ENCODE measurements around the gene AGBL3. TPM values are rescaled to one million over a fixed set of nuclear protein-coding genes. Genes with fewer than 3 reads are reported as not detected.

AGBL3 gene
- polyA plus RNA-seq, 1 experiment: 0.32 TPM

DNA sequence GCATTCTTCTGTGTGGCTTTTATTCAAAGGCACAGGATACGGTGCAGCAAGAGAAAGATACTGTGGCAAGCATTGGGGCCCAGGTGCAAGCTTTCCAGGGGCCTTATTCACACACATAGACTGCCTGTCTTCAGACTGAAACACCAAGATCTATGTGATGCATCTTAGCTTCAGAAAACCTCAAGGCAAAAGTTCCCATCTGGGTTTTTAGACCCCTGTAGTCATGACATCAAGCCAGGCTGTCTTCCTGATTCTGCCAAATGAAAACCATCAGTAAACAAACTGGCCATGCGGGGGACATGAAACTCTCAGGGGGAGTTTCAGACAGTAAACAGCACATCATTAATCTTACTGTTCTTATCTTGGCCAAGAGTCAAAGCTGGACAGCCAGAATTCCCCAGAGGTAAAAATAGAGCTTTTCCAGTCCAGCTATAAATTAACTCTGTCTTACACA, 9.8 kb downstream of the AGBL3 start:
- ChIA-PET POLR2A (no interaction called here), CTCF (interaction anchor here (0.8 kb wide), 2 partner anchors 9 to 10 kb away, joined by 3 read pairs; partner anchors contain the start of gene AGBL3)
- Histone ChIP-seq H3K36me3 (ENCODE audit: control insufficient read depth, insufficient read depth, low read length) (no peaks in the 10 kb centered on the region; the same call in 1 of the 2 replicates), H3K4me3 (ENCODE audit: low read depth, low read length) (no peak overlapping the region), H3K27me3 (ENCODE audit: control insufficient read depth, insufficient read depth, low read length) (no peaks in the 10 kb centered on the region)
- TF ChIP-seq, protein P1, sequence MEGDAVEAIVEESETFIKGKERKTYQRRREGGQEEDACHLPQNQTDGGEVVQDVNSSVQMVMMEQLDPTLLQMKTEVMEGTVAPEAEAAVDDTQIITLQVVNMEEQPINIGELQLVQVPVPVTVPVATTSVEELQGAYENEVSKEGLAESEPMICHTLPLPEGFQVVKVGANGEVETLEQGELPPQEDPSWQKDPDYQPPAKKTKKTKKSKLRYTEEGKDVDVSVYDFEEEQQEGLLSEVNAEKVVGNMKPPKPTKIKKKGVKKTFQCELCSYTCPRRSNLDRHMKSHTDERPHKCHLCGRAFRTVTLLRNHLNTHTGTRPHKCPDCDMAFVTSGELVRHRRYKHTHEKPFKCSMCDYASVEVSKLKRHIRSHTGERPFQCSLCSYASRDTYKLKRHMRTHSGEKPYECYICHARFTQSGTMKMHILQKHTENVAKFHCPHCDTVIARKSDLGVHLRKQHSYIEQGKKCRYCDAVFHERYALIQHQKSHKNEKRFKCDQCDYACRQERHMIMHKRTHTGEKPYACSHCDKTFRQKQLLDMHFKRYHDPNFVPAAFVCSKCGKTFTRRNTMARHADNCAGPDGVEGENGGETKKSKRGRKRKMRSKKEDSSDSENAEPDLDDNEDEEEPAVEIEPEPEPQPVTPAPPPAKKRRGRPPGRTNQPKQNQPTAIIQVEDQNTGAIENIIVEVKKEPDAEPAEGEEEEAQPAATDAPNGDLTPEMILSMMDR (IDR thresholded peaks at IDR 0.05; ENCODE audit: insufficient read depth, low read depth, low read length): no peak
- no peak for DNase-seq (ENCODE audit: low read depth)

DNA sequence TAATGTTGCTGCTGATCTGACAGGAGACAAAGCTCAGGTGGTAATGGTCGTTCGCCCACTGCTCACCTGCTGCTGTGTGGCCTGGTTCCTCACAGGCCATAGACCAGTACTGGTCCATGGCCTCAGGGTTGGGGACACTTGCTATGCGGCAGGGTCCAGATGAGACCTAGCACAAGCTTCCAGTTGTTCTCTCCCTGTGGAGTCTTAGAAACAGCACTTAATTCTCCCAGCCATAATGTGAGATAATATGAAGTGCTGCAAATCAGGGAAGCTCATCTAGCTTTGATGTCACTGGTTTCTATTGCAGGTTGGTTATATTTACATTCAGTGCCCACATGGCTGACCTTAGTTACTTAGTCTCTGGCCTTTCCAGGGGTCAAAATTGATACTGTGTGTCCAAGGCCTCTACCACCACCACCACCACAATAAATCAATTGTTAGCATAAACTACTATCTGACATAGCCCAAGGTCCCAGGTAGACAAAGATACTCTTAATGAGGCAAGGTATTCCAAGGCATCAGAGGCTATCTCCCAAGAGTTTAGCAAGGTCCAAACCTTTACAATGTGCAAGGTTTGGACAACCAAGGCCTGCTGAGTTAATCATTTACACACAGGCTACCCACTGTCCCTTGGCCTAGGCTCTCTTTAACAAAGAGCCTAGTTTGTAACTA, 11.0 kb downstream of the AGBL3 start:
- TF ChIP-seq, protein P1 (IDR thresholded peaks at IDR 0.05; ENCODE audit: insufficient read depth, low read depth, low read length): no peak
- Histone ChIP-seq H3K27me3 (ENCODE audit: control insufficient read depth, insufficient read depth, low read length) (no peaks in the 10 kb centered on the region), H3K4me3 (ENCODE audit: low read depth, low read length) (no peak overlapping the region), H3K36me3 (ENCODE audit: control insufficient read depth, insufficient read depth, low read length) (no peaks in the 10 kb centered on the region; the same call in 1 of the 2 replicates)
- ChIA-PET CTCF (interaction anchor here (0.8 kb wide), 1 partner anchor 8 kb away, joined by 3 read pairs; no protein-coding TSS in a partner anchor), POLR2A (interaction anchor here (0.6 kb wide), 1 partner anchor 653 kb away, joined by 5 read pairs; no protein-coding TSS in a partner anchor)
- no peak for DNase-seq (ENCODE audit: low read depth)

DNA sequence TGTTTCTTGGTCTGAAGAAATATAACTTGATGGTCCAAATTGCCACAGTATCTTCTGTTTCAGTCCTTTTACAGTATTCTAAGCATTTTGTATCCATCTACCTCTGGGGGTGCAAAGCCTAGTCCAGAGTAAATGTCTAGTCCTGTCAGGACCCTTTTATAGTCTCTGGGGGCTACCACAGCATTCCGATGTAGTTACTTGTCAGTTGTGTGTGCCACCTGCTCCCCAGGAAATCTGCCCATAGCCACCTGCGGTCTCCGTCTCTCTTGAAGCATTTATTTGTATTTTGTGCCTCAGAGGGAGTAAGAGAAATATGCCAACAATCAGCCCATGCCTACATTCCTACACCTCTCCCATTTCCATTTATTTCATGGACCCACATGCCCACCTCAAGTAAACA, 12.8 kb downstream of the AGBL3 start:
- POLR2A ChIA-PET: no interaction called here
- Histone ChIP-seq H3K27me3 (ENCODE audit: control insufficient read depth, insufficient read depth, low read length) (no peaks in the 10 kb centered on the region), H3K4me3 (ENCODE audit: low read depth, low read length) (no peak overlapping the region), H3K36me3 (ENCODE audit: control insufficient read depth, insufficient read depth, low read length) (no peaks in the 10 kb centered on the region; the same call in 1 of the 2 replicates)
- TF ChIP-seq, protein P1 (IDR thresholded peaks at IDR 0.05; ENCODE audit: insufficient read depth, low read depth, low read length): no peak
- no peak for DNase-seq (ENCODE audit: low read depth)
- CTCF ChIA-PET: no interaction called here

DNA sequence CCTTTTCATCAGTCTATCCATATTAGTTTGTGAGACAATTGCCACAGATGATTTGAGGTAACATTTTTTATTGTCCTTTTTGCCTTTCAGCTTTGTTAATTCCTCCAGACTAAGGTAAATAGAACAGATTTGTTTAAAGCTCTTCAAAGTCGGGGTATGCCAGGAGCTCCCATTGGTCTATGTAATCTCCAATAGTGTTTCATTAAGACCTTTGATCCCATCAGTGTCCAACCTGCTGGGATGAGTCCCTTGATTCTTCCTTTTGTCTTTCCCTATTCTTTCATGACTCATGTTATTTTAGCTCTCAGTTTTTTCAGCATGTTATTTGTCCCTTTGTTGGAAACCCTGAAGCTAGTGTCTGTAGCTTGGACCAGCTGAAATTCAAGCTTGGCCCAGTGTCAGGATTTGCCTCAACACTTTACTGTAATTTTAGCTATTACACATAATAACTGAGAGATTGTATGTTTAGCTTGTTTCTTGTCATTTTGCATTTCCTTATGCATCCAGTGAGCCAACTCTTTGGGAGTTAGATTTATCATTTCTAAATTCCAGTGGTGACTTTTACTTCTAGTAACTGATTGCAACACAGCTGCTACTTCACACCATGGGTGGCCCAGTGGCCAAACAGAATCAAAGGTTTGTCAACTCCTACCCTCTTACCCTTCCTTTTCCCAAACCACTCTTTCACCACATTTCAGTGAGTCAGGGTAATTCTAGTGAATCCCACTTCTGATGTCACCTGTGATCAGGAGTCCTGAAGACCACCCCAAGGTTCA, 15.3 kb downstream of the AGBL3 start:
- H3K36me3 ChIP-seq (ENCODE audit: control insufficient read depth, insufficient read depth, low read length): no peaks in the 10 kb centered on the region
- CTCF ChIA-PET: interaction anchor here (2.2 kb wide), 1 partner anchor 14 kb away, joined by 9 read pairs; no protein-coding TSS in a partner anchor
- POLR2A ChIA-PET: no interaction called here
- H3K4me3 ChIP-seq (ENCODE audit: low read depth, low read length): no peak overlapping the region
- DNase-seq (ENCODE audit: low read depth): no peak
- no peaks in the 10 kb centered on the region for H3K27me3 ChIP-seq (ENCODE audit: control insufficient read depth, insufficient read depth, low read length)
- TF ChIP-seq, protein P1 (IDR thresholded peaks at IDR 0.05; ENCODE audit: insufficient read depth, low read depth, low read length): no peak

DNA sequence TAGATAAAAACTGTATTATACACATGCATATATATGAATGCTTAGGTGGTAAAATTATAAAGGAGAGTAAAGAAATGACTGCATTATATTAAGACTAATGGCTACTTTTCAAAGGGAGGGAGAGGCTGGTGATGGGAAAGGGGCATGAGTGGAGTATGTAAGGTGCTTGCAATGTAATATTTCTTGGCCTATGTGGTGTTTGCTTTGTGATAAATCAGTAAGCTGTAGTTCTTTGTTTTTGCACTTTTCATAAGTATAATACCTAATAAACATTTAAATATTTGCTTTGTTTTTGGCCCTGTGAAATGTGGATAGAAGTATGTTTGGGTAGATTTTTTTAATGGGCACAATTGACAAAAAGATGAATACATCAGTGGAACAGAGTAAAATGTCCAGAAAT, 25.9 kb downstream of the AGBL3 start:
- H3K27me3 ChIP-seq (ENCODE audit: control insufficient read depth, insufficient read depth, low read length): no peaks in the 10 kb centered on the region
- TF ChIP-seq, protein P1 (IDR thresholded peaks at IDR 0.05; ENCODE audit: insufficient read depth, low read depth, low read length): no peak
- no peak overlapping the region for H3K4me3 ChIP-seq (ENCODE audit: low read depth, low read length)
- ChIA-PET CTCF (no interaction called here), POLR2A (no interaction called here)
- no peak for DNase-seq (ENCODE audit: low read depth)
- no peaks in the 10 kb centered on the region for H3K36me3 ChIP-seq (ENCODE audit: control insufficient read depth, insufficient read depth, low read length)

Measured in BJ (cell line).